Measurements from ENCODE around the gene PRKG1. TPM values are rescaled to one million over a fixed set of nuclear protein-coding genes. Genes with fewer than 3 reads are reported as not detected.

PRKG1 gene
- total and polyA plus RNA-seq, 2 of the 8 experiments (the other 6 are each of a cell fraction or from before 2014, with no cell fraction given): 4.2 to 15.2 TPM

GRCh38 chr10:51530541-51530940 lies 456.3 kb downstream of the PRKG1 start:
- no peaks in the 10 kb centered on the region for H3K9me3 ChIP-seq (ENCODE audit: insufficient read depth in 2 of 2, low read depth in 1 of 2, low read length in 1 of 2)
- no peak overlapping the region for H2BK12ac ChIP-seq (ENCODE audit: low read depth, low read length)
- no peaks in the 10 kb centered on the region for H4K20me1 ChIP-seq (replicated peaks in 1 of 2; ENCODE audit: control insufficient read depth in 1 of 2, insufficient read depth in 2 of 2, low read length in 2 of 2)
- H3K4me1 ChIP-seq (replicated peaks in 1 of 4; ENCODE audit: control insufficient read depth in 3 of 4, insufficient read depth in 4 of 4, low read length in 3 of 4): no peaks in the 10 kb centered on the region; a peak in 1 of 7 replicates
- H2BK120ac ChIP-seq (replicated peaks; ENCODE audit: low read depth, low read length): no peak overlapping the region
- no peak overlapping the region for H3K4ac ChIP-seq (replicated peaks; ENCODE audit: insufficient read length, low read depth, low read length)
- H3K14ac ChIP-seq (ENCODE audit: insufficient read length): no peak overlapping the region
- H3K4me3 ChIP-seq (ENCODE audit: extremely low read depth in 1 of 4, insufficient read depth in 2 of 4, low read depth in 3 of 4, low read length in 4 of 4): no peak overlapping the region
- H3K9ac ChIP-seq (replicated peaks in 1 of 4; ENCODE audit: extremely low read depth in 1 of 4, low read depth in 3 of 4, low read length in 3 of 4): no peak overlapping the region
- TF ChIP-seq RAD21 (IDR thresholded peaks at IDR 0.05 in 1 of 2, conservative IDR thresholded peaks at IDR 0.05 in 1 of 2; ENCODE audit: low read depth in 2 of 2, low read length in 2 of 2) (no peak), GTF2F1 (IDR thresholded peaks at IDR 0.05; ENCODE audit: borderline replicate concordance, low read depth, low read length) (no peak), RFX5 (IDR thresholded peaks at IDR 0.05; ENCODE audit: borderline replicate concordance, low read depth, low read length) (no peak), SRF (IDR thresholded peaks at IDR 0.05; ENCODE audit: low read depth, low read length) (no peak), YY1 (IDR thresholded peaks at IDR 0.05; ENCODE audit: low read depth, low read length) (no peak), SAP30 (IDR thresholded peaks at IDR 0.05; ENCODE audit: insufficient read depth, insufficient replicate concordance, low read length) (no peak), KDM1A (IDR thresholded peaks at IDR 0.05; ENCODE audit: borderline replicate concordance, low read length) (no peak)
- no peak overlapping the region for H4K5ac ChIP-seq (ENCODE audit: insufficient read length, low read depth, low read length)
- H3K56ac ChIP-seq (replicated peaks; ENCODE audit: insufficient read length, low read depth, low read length): no peak overlapping the region
- no peaks in the 10 kb centered on the region for H3K79me2 ChIP-seq (ENCODE audit: control insufficient read depth in 1 of 2, insufficient read depth in 2 of 2, low read length in 2 of 2)
- H2BK20ac ChIP-seq (ENCODE audit: low read length): no peak overlapping the region
- no peaks in the 10 kb centered on the region for H3K23me2 ChIP-seq (ENCODE audit: low read depth, low read length)
- no peak overlapping the region for H2BK5ac ChIP-seq (ENCODE audit: low read depth, low read length)
- no peak overlapping the region for H3K23ac ChIP-seq (ENCODE audit: insufficient read length)
- ChIA-PET CTCF (ENCODE audit: partially characterized antibody) (no interaction called here), POLR2A (ENCODE audit: partially characterized antibody) (no interaction called here)
- no peak overlapping the region for H4K8ac ChIP-seq (ENCODE audit: extremely low read depth, insufficient read depth, low read length)
- H4K91ac ChIP-seq (replicated peaks; ENCODE audit: insufficient read length, low read length): no peak overlapping the region
- H3K18ac ChIP-seq (ENCODE audit: extremely low read depth, low read length): no peak overlapping the region
- H3K27me3 ChIP-seq (replicated peaks in 1 of 4; ENCODE audit: control insufficient read depth in 3 of 4, extremely low read depth in 1 of 4, insufficient read depth in 3 of 4, low read length in 3 of 4): no peaks in the 10 kb centered on the region
- no peak overlapping the region for H3K4me2 ChIP-seq (ENCODE audit: insufficient read depth in 1 of 2, low read depth in 2 of 2, low read length in 2 of 2)
- no peak overlapping the region for H2BK15ac ChIP-seq (ENCODE audit: low read length)
- FAIRE-seq (no peak), DNase-seq (ENCODE audit: low read depth in 1 of 2, low spot score in 2 of 2) (no peak)
- H2AK5ac ChIP-seq (ENCODE audit: low read depth, low read length): no peak overlapping the region
- H2AFZ ChIP-seq (ENCODE audit: low read length): no peak overlapping the region
- H3K79me1 ChIP-seq (ENCODE audit: low read depth, low read length): no peaks in the 10 kb centered on the region
- no peak overlapping the region for H3K27ac ChIP-seq (ENCODE audit: low read depth, low read length)
- no peaks in the 10 kb centered on the region for H3K36me3 ChIP-seq (ENCODE audit: control insufficient read depth in 2 of 4, insufficient read depth in 4 of 4, low read length in 3 of 4)
- WGBS, 2 experiments (ENCODE audit: extremely low coverage in 1 of 2, insufficient coverage in 1 of 2, insufficient read length in 1 of 2, insufficient replicate concordance in 2 of 2, low coverage in 1 of 2, low lambda C conversion rate in 2 of 2, missing lambda C conversion rate in 1 of 2): 88% methylated on average over 4 of the region's 4 CpGs; no CpG with 5 or more reads in 1 of the 2 experiments

All from H1 (cell line).